ENCODE measurements around the gene SLC25A23. TPM values are rescaled to one million over a fixed set of nuclear protein-coding genes. Genes with fewer than 3 reads are reported as not detected.
"Not testable (repeated sequence)": the region's sequence is repeated elsewhere in the genome, so short reads cannot be mapped to it uniquely, and the experiment has no call there.

SLC25A23 gene
- total RNA-seq = 10 to 100 TPM; 14.2 to 15.3 TPM

DNA sequence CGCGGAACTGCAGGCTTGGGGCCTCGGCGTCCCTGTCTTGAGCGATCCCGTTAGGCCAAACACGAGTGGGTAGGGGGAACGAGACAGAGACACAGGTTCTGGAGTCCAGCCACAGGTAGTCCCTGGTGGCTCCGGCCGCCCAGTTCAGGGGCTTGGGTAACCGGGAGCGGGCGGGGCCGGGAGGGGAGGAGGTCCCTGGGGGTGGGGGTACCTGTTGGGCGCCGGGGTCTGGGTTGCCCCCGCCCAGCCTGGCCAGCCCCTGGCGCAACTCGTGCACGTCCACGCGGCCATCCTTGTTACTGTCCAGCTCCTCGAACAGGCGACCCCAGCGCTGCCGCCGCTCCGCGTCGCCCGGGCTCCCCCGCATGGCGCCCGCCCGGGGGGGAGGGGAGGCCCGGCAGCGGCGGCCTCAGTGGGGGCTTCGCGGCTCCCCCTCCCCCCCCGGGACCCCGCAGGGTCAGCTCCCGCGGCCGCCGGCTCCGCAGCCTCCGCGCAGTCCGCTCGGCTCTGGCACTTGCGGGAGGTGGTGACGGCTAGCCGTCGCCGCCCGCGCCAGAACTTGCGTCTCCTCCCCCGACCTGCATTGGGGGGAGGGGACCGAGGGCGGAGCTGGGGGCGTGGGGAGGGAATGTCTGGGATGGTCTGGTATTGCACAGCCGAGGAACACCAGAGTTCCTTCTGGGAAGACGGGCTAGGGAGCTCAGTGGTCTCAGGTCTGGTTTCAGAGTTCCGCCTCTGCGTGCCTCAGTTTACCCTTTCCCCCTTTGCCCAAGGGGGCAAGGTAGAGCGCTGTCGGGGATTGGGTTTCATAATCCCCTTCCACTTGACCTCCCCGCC is at the start of gene SLC25A23:
TSS of gene SLC25A23 (minus strand) at position 531 of the 837 bp plus-strand sequence. CDS start at position 367, 164 bp downstream.
- ChIA-PET POLR2A (interaction anchor here (0.6 to 0.9 kb wide), 2 partner anchors 16 to 75 kb away, joined by 3 to 5 read pairs; no protein-coding TSS in a partner anchor), CTCF (interaction anchor here (1.3 to 1.9 kb wide), 2 partner anchors 22 to 404 kb away, joined by 4 read pairs; partner anchors contain the start of gene DENND1C)

GRCh38 chr19:6508028-6508771 is 48.6 kb upstream of the SLC25A23 start:
- CTCF ChIA-PET, POLR2A ChIA-PET: not testable (repeated sequence)

DNA sequence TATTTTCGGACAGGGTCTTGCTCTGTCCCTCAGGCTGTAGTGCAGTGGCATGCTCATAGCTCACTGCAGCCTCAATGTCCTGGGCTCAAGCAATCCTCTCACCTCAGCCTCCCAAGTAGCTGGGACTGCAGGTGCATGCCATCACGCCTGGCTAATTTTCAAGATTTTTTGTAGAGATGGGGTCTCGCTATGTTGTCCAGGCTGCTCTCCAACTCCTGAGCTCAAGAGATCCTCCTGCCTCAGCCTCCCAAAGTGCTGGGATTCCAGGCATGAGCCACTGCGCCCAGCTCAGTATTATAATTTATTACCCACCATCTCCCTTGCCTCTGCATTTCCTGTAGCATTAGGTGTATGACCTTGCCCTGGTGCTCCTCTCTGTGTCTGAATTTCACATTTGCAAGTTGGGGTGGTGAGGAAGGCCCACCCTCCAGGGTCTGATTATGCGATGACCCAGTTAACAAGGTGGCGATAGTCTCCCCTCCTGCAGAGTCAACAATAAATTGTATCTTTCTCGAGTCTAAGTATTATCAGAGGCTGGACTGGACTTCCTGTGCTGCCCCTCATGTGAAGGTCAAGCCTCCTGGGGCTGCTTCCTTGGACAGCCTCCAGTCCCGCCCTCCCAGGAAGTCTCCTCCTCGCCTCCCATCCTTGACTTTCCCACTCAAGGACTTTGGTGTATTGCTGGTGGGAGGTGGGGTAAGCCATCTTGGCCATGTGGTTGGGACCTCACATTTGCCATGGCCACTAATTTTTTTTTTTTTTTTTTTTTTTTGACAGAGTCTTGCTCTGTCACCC is 44.0 kb upstream of the SLC25A23 start:
- POLR2A ChIA-PET = interaction anchor here (0.6 kb wide), 2 partner anchors 22 to 87 kb away, joined by 3 read pairs; partner anchors contain the start of gene DENND1C
- CTCF ChIA-PET = interaction anchor here (0.7 to 1.4 kb wide), 7 partner anchors 11 to 359 kb away, joined by 3 to 4 read pairs (median 3); partner anchors contain the start of gene ALKBH7

GRCh38 chr19:6501740-6502648 is 42.4 kb upstream of the SLC25A23 start, which contains the start of gene TUBB4A:
TUBB4A (minus strand) TSS chr19:6502309; CDS start chr19:6502212, 97 bp downstream.
- POLR2A ChIA-PET = interaction anchor here (0.8 kb wide), 1 partner anchor 21 kb away, joined by 4 read pairs; the partner anchor contains the start of gene DENND1C
- CTCF ChIA-PET = interaction anchor here (0.9 kb wide), 1 partner anchor 362 kb away, joined by 3 read pairs; no protein-coding TSS in a partner anchor

DNA sequence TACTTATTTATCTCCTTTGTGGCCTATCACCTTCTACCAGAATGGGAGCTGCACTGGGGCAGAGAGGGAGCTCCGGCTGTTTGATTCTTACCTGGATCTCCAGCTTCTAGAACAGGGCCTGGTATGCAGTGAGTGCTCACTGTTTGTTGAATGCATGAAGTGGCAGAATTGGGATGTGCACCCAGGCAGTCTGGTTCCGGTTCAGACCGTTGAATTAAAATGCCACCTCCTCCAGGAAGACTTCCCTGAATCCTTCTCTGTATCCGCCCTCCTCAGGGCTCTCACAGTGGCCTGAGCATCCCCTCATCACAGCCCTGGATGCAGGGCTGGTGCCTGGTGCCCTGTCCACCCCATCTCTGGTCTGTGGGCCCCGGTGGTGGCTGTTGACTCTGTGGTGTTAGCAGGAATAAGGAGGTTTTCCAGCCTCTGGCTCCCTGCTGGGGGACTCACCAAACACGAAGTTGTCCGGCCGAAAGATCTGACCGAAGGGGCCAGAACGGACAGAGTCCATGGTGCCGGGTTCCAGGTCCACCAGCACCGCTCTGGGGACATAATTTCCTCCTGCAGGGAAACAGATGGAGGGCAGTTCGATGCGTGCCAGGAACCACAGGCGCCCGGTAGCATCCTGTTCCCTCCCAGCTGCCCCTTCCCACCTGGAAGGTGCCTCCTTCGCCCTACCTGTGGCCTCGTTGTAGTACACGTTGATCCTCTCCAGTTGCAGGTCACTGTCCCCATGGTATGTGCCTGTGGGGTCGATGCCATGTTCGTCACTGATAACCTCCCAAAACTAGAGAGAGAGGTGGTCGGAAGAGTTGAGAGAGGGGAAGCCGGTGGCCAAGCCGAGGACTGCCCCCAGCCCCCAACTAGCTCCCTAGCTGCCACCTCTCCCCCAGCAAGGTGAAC is 41.5 kb upstream of the SLC25A23 start:
- CTCF ChIA-PET = interaction anchor here (0.9 to 1.6 kb wide), 3 partner anchors 10 to 185 kb away, joined by 3 to 6 read pairs (median 4); no protein-coding TSS in a partner anchor
- POLR2A ChIA-PET = interaction anchor here (0.6 kb wide), 1 partner anchor 88 kb away, joined by 4 read pairs; no protein-coding TSS in a partner anchor

DNA sequence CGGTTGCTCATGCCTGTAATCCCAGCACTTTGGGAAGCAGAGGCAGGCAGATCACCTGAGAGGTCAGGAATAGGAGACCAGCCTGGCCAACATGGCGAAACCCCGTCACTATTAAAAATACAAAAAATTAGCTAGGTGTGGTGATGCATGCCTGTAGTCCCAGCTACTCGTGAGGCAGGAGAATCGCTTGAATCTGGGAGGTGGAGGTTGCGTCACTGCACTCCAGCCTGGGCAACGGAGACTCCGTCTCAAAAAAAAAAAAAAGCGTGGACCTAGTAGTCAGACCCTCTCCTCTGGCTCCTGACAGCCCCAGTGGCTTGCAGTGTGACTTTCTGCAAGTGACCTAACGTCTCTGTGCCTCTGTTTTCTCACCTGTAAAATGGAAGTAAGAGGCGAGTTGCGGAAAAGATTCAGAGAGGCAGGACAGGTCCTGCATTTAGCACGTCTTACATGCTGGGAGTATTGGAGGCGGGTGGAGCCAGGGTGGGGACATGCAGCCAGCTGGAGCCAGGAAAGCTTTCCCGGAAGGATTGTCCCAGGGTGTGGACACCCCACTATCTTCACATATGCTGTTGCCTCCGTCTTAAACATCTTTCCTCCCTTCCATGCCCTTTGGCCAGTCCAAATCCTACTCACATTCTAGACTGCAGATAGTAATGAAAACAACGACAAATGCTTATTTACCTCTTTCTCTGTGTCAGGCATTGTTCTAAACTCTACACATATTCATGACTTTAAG is 39.6 kb upstream of the SLC25A23 start:
- CTCF ChIA-PET = interaction anchor here (0.5 to 1.6 kb wide), 4 partner anchors 9 to 74 kb away, joined by 3 to 6 read pairs (median 3); partner anchors contain the start of gene DENND1C
- POLR2A ChIA-PET = no interaction called here

GRCh38 chr19:6498294-6499036 is 38.9 kb upstream of the SLC25A23 start:
- ChIA-PET CTCF (interaction anchor here (1.3 kb wide), 1 partner anchor 18 kb away, joined by 6 read pairs; no protein-coding TSS in a partner anchor), POLR2A (no interaction called here)

- POLR2A ChIA-PET = no interaction called here
- CTCF ChIA-PET = interaction anchor here (1.5 kb wide), 1 partner anchor 9 kb away, joined by 4 read pairs; no protein-coding TSS in a partner anchor
These were observed 36.4 kb upstream of the SLC25A23 start for GRCh38 chr19:6495947-6496346.

DNA sequence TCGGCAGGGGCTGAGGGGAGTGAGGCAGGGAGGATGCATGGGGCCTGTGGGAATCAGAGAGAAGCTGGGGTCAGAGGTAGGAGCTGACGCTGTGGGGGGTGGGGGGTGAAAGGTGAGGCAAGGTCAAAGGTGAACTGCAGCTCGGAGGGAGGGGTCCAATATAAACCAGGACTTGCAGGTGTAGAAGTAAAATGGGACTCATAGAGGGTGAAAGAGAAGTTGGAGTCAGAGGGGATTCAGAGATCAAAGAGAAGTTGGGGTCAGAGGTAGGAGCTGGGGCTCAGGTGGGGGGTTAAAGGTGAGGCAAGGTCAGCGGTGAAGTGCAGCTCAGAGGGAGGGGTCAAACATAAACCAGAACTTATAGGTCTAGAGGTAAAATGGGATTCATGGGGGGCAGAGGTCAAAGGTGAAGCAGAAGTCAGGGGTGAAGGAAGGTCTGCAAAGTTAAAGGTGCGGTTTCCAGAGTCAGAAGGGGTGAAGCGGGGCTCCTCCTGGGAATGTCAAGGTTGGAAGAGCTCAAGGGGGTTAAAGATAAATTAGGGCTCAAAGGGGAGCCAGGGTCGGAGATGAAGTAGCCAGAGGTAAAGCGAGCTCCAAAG is 34.9 kb upstream of the SLC25A23 start:
- CTCF ChIA-PET = interaction anchor here (1.5 kb wide), 1 partner anchor 11 kb away, joined by 4 read pairs; no protein-coding TSS in a partner anchor

DNA sequence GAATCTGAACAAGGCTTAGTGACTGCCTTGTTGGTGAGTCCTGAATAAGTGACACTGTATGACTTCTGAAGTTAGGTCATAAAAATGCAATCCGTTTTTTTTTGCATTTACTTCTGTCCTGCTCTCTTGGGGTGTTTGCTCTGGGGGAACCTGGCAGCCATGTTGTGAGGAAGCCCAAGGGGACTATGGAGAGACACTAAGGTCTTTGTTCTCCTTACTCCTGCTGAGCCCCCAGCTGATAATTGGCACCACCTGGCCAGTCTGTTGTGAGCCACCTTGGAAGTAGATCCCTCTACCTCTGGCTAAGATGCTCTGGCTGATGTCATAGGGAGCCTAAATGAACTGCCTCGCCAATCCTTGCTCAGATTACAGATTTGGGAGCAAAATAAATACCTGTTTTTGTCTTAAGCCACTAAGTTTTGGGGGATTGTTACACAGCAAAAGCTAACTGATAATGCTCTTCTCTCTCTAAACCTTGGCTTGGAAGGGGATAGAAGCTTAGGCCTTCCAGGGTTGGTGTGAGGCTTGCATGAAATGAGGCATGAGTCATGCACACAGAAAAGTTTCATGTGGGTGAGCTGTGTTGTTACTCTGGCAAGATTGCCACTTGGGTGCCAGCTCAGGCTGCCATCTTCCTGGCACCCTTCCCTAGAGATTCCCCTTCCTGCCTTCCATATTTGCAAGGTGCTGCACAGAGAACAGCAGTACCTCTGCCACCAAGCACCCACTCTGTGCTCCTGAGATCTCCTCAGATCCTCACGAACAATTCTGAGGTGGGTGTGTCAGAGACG is 32.4 kb upstream of the SLC25A23 start:
- CTCF ChIA-PET = interaction anchor here (0.7 to 2.5 kb wide), 4 partner anchors 8 to 16 kb away, joined by 3 to 7 read pairs (median 4); no protein-coding TSS in a partner anchor
- POLR2A ChIA-PET = interaction anchor here (0.6 to 0.9 kb wide), 3 partner anchors 11 to 368 kb away, joined by 3 read pairs; partner anchors contain the start of gene DENND1C

More for the DNA sequence above, 34.9 kb upstream of the SLC25A23 start:
- POLR2A ChIA-PET = no interaction called here

GRCh38 chr19:6490134-6490533 is 30.5 kb upstream of the SLC25A23 start:
- ChIA-PET CTCF (interaction anchor here (1.0 to 2.6 kb wide), 3 partner anchors 9 to 24 kb away, joined by 3 to 11 read pairs (median 6); partner anchors contain the start of gene DENND1C), POLR2A (interaction anchor here (0.6 to 1.2 kb wide), 3 partner anchors 9 to 162 kb away, joined by 3 to 5 read pairs (median 5); partner anchors contain the start of gene DENND1C)

- ChIA-PET POLR2A (interaction anchor here (0.6 to 1.2 kb wide), 3 partner anchors 8 to 161 kb away, joined by 3 to 5 read pairs (median 5); partner anchors contain the start of gene DENND1C), CTCF (interaction anchor here (1.0 to 2.6 kb wide), 3 partner anchors 8 to 24 kb away, joined by 3 to 11 read pairs (median 6); partner anchors contain the start of gene DENND1C)
These were observed 29.9 kb upstream of the SLC25A23 start for GRCh38 chr19:6489278-6490061.

- CTCF ChIA-PET = no interaction called here
- POLR2A ChIA-PET = interaction anchor here (0.7 kb wide), 1 partner anchor 426 kb away, joined by 3 read pairs; no protein-coding TSS in a partner anchor
These were observed 25.2 kb upstream of the SLC25A23 start for GRCh38 chr19:6484831-6485230.
